Measurements from ENCODE around the gene IL17REL.

Gene IL17REL

GRCh38 chr22:50047346-50047745, 34.8 kb upstream of the IL17REL start:
- no peak for DNase-seq (ENCODE audit: low read depth, low spot score)
- H3K4me3 ChIP-seq (ENCODE audit: low read length) = no peak overlapping the region

GRCh38 chr22:50046481-50047245, 34.1 kb upstream of the IL17REL start:
- H3K4me3 ChIP-seq (ENCODE audit: low read length) = no peak overlapping the region
- DNase-seq (ENCODE audit: low read depth, low spot score) = no peak

GRCh38 chr22:50046019-50046415, 33.5 kb upstream of the IL17REL start:
- H3K4me3 ChIP-seq (ENCODE audit: low read length) = no peak overlapping the region
- no peak for DNase-seq (ENCODE audit: low read depth, low spot score)

- H3K4me3 ChIP-seq (ENCODE audit: low read length) = no peak overlapping the region
- no peak for DNase-seq (ENCODE audit: low read depth, low spot score)
Measured at GRCh38 chr22:50045211-50046018, 32.9 kb upstream of the IL17REL start.

- H3K4me3 ChIP-seq (ENCODE audit: low read length) = no peak overlapping the region
- no peak for DNase-seq (ENCODE audit: low read depth, low spot score)
Measured at GRCh38 chr22:50044485-50045118, 32.0 kb upstream of the IL17REL start.

- no peak overlapping the region for H3K4me3 ChIP-seq (ENCODE audit: low read length)
- no peak for DNase-seq (ENCODE audit: low read depth, low spot score)
Measured at GRCh38 chr22:50041361-50042065, 28.9 kb upstream of the IL17REL start.

GRCh38 chr22:50040717-50041116, 28.2 kb upstream of the IL17REL start:
- no peak overlapping the region for H3K4me3 ChIP-seq (ENCODE audit: low read length)
- DNase-seq (ENCODE audit: low read depth, low spot score) = no peak

GRCh38 chr22:50039669-50040443, 27.3 kb upstream of the IL17REL start:
- no peak for DNase-seq (ENCODE audit: low read depth, low spot score)
- no peak overlapping the region for H3K4me3 ChIP-seq (ENCODE audit: low read length)

GRCh38 chr22:50035976-50036724, 23.6 kb upstream of the IL17REL start:
- no peak overlapping the region for H3K4me3 ChIP-seq (ENCODE audit: low read length)
- DNase-seq (ENCODE audit: low read depth, low spot score) = no peak

- H3K4me3 ChIP-seq (ENCODE audit: low read length) = no peak overlapping the region
- no peak for DNase-seq (ENCODE audit: low read depth, low spot score)
Measured at GRCh38 chr22:50035131-50035881, 22.7 kb upstream of the IL17REL start.

- H3K4me3 ChIP-seq (ENCODE audit: low read length) = no peak overlapping the region
- DNase-seq (ENCODE audit: low read depth, low spot score) = peak; percentile 15
Measured at GRCh38 chr22:50034126-50035081, 21.8 kb upstream of the IL17REL start.

- H3K4me3 ChIP-seq (ENCODE audit: low read length) = no peak overlapping the region
- DNase-seq (ENCODE audit: low read depth, low spot score) = no peak
Measured at GRCh38 chr22:50032941-50033601, 20.5 kb upstream of the IL17REL start.

GRCh38 chr22:50032109-50032871, 19.7 kb upstream of the IL17REL start:
- no peak for DNase-seq (ENCODE audit: low read depth, low spot score)
- H3K4me3 ChIP-seq (ENCODE audit: low read length) = no peak overlapping the region

- no peak overlapping the region for H3K4me3 ChIP-seq (ENCODE audit: low read length)
- no peak for DNase-seq (ENCODE audit: low read depth, low spot score)
Measured at GRCh38 chr22:50031189-50032091, 18.9 kb upstream of the IL17REL start.

Measured in Jurkat, Clone E6-1 (cell line).